CD4-positive, alpha-beta T cell (primary cell): ENCODE results near the gene LRRTM4. TPM values are rescaled to one million over a fixed set of nuclear protein-coding genes. Genes with fewer than 3 reads are reported as not detected.

Experiments used
- ATAC-seq: fragments of 200-7000 bp; cut with Tn5 transposase; one replicate; pipeline ENCODE4 v1.10.0; 2022; ENCODE audit warnings: mild to moderate bottlenecking; ENCODE audit not compliant: poor library complexity
- CTCF ChIA-PET: fragments of 350-600 bp; sonication (Branson Sonifier 250); formaldehyde crosslinking; loops from one replicate; lab custom pipeline; 2021; ENCODE audit warnings: antibody characterized with exemption, inconsistent platforms; lab: Charles Lee
- POLR2A ChIA-PET: fragments of 350-600 bp; sonication (Branson Sonifier 250); formaldehyde crosslinking; loops from one replicate; lab custom pipeline; 2021; ENCODE audit warnings: antibody characterized with exemption, inconsistent platforms; lab: Charles Lee
- DNase-seq, 14 experiments: peaks; one replicate each; pipeline ENCODE4 v3.0.0-alpha.2; 2013 to 2020; ENCODE audit warnings: mixed read lengths in 2 of 14
- H3K27ac ChIP-seq, 2 donors: one replicate each; pipeline versions ENCODE4 v1.5.1 to v1.7.0; 2013; ENCODE audit warnings: low read length in 2 of 2, low read depth in 1 of 2, mild to moderate bottlenecking in 1 of 2
- H3K27me3 ChIP-seq, 2 experiments: 1 replicate in 1 of 2; 2 replicates in 1 of 2; pipeline versions ENCODE4 v1.6.1 to v1.7.0; 2013; ENCODE audit warnings: low read length in 2 of 2, control low read depth in 1 of 2, mild to moderate bottlenecking in 1 of 2, moderate library complexity in 1 of 2; ENCODE audit not compliant: insufficient read depth in 2 of 2, control insufficient read depth in 1 of 2
- H3K36me3 ChIP-seq: one replicate; pipeline ENCODE4 v1.6.1; 2013; ENCODE audit warnings: low read length, control low read depth; ENCODE audit not compliant: insufficient read depth
- H3K4me1 ChIP-seq: one replicate; pipeline ENCODE4 v1.6.1; 2013; ENCODE audit warnings: low read length, control low read depth; ENCODE audit not compliant: insufficient read depth
- H3K4me3 ChIP-seq: one replicate; pipeline ENCODE4 v1.5.1; 2013; ENCODE audit warnings: mild to moderate bottlenecking, low read length, moderate library complexity
- H3K9me3 ChIP-seq, 2 experiments: 1 replicate in 1 of 2; 2 replicates in 1 of 2; pipeline versions ENCODE4 v1.6.1 to v1.7.0; 2013; ENCODE audit warnings: low read length in 2 of 2, mild to moderate bottlenecking in 2 of 2, control low read depth in 1 of 2, moderate library complexity in 1 of 2; ENCODE audit not compliant: control insufficient read depth in 1 of 2, insufficient read depth in 1 of 2
- H3K27ac Mint-ChIP-seq: one replicate; pipeline ENCODE4 v1.8.0; 2020; ENCODE audit warnings: mixed read lengths
- H3K27me3 Mint-ChIP-seq: one replicate; pipeline ENCODE4 v1.8.0; 2021; ENCODE audit warnings: mixed read lengths
- H3K36me3 Mint-ChIP-seq: one replicate; pipeline ENCODE4 v1.8.0; 2021; ENCODE audit warnings: low read depth, mixed read lengths
- H3K4me1 Mint-ChIP-seq: one replicate; pipeline ENCODE4 v1.8.0; 2021; ENCODE audit warnings: low read depth, mixed read lengths
- H3K4me3 Mint-ChIP-seq: one replicate; pipeline ENCODE4 v1.8.0; 2020; ENCODE audit warnings: mild to moderate bottlenecking, mixed read lengths
- H3K9me3 Mint-ChIP-seq: one replicate; pipeline ENCODE4 v1.8.0; 2020; ENCODE audit warnings: mixed read lengths
- CTCF ChIP-seq: fragments of 200-600 bp; IDR thresholded peaks from one replicate; pipeline ENCODE4 v1.8.0; 2022; ENCODE audit warnings: antibody characterized with exemption, mild to moderate bottlenecking
- intact Hi-C, 2 experiments: fragments of 100-400 bp; cut with DNase I in 1 of 2; cut with micrococcal nuclease in 1 of 2; formaldehyde crosslinking; loops; one replicate each; pipeline versions ENCODE4 v1.15.1 to v1.9.0; 2023 to 2025; cut with DNase I, micrococcal nuclease
- total RNA-seq, 174 experiments: library from RNA in 2 of 174; stranded (reverse) in 2 of 174; gene quantifications; one replicate each; pipeline ENCODE4 v1.2.3 and lab custom pipeline; 2021 to 2026

The LRRTM4 gene
- total RNA-seq, 2 experiments from 2014 or later: not detected

- ATAC-seq (no peak), DNase-seq (no peak)
- no peaks in the 10 kb centered on the region for H3K27me3 ChIP-seq
- no peaks in the 10 kb centered on the region for H3K4me1 ChIP-seq
- no peaks in the 10 kb centered on the region for H3K36me3 Mint-ChIP-seq
- no peak overlapping the region for H3K4me3 Mint-ChIP-seq
- intact Hi-C loops: no loop called here
- H3K4me3 ChIP-seq: no peak overlapping the region
- no peaks in the 10 kb centered on the region for H3K4me1 Mint-ChIP-seq
- ChIA-PET CTCF (no interaction called here), POLR2A (no interaction called here)
- no peak overlapping the region for H3K27ac Mint-ChIP-seq
- H3K9me3 ChIP-seq: peaks cover 0 to 2% of the 10 kb centered on the region in 2 experiments
- no peaks in the 10 kb centered on the region for H3K27me3 Mint-ChIP-seq
- H3K9me3 Mint-ChIP-seq: peaks cover 11% of the 10 kb centered on the region
- H3K36me3 ChIP-seq: no peaks in the 10 kb centered on the region
- no peak for TF ChIP-seq CTCF
- no peak overlapping the region for H3K27ac ChIP-seq
Observed at GRCh38 chr2:76851000-76851399, 671.2 kb downstream of the LRRTM4 start.

GRCh38 chr2:76849086-76849485 lies 673.1 kb downstream of the LRRTM4 start:
- Mint-ChIP-seq H3K9me3 (peaks cover 8% of the 10 kb centered on the region), H3K27ac (no peak overlapping the region), H3K4me1 (no peaks in the 10 kb centered on the region), H3K36me3 (no peaks in the 10 kb centered on the region), H3K4me3 (no peak overlapping the region), H3K27me3 (no peaks in the 10 kb centered on the region)
- Histone ChIP-seq H3K27me3 (no peaks in the 10 kb centered on the region), H3K4me3 (no peak overlapping the region), H3K4me1 (no peaks in the 10 kb centered on the region), H3K36me3 (no peaks in the 10 kb centered on the region), H3K9me3 (peaks cover 0 to 5% of the 10 kb centered on the region in 2 experiments), H3K27ac (no peak overlapping the region)
- DNase-seq (no peak), ATAC-seq (no peak)
- CTCF ChIA-PET: no interaction called here
- no peak for TF ChIP-seq CTCF
- POLR2A ChIA-PET: no interaction called here
- intact Hi-C loops: no loop called here

GRCh38 chr2:76839826-76840225 lies 682.4 kb downstream of the LRRTM4 start:
- DNase-seq (no peak), ATAC-seq (no peak)
- Histone ChIP-seq H3K27ac (no peak overlapping the region), H3K36me3 (no peaks in the 10 kb centered on the region), H3K4me1 (no peaks in the 10 kb centered on the region), H3K9me3 (peaks cover 0 to 4% of the 10 kb centered on the region in 2 experiments), H3K27me3 (no peaks in the 10 kb centered on the region), H3K4me3 (no peak overlapping the region)
- intact Hi-C loops: no loop called here
- Mint-ChIP-seq H3K27me3 (no peaks in the 10 kb centered on the region), H3K27ac (no peak overlapping the region), H3K4me1 (no peaks in the 10 kb centered on the region), H3K4me3 (no peak overlapping the region), H3K36me3 (no peaks in the 10 kb centered on the region), H3K9me3 (peaks cover 7% of the 10 kb centered on the region)
- ChIA-PET CTCF (no interaction called here), POLR2A (no interaction called here)
- no peak for TF ChIP-seq CTCF
